NB4 (cell line): Measurements from ENCODE around the gene HOXD4.

Experiments used
- MYC ChIP-seq: IDR thresholded peaks from 2 replicates; pipeline ENCODE4 v1.6.1; 2011; ENCODE audit warnings: low read depth, low read length
- POLR2A ChIP-seq: IDR thresholded peaks from 2 replicates; pipeline ENCODE4 v1.6.1; 2011; ENCODE audit warnings: mild to moderate bottlenecking; ENCODE audit not compliant: insufficient read length; ENCODE audit errors: extremely low read depth
- TF ChIP-seq, protein P1 (sequence below): IDR thresholded peaks from one replicate; pipeline ENCODE4 v1.5.1; 2012; ENCODE audit warnings: low read depth, low read length
- TF ChIP-seq, protein P2 (sequence below): IDR thresholded peaks from 2 replicates; pipeline ENCODE4 v1.6.1; 2011; ENCODE audit warnings: low read depth, low read length

DNA sequence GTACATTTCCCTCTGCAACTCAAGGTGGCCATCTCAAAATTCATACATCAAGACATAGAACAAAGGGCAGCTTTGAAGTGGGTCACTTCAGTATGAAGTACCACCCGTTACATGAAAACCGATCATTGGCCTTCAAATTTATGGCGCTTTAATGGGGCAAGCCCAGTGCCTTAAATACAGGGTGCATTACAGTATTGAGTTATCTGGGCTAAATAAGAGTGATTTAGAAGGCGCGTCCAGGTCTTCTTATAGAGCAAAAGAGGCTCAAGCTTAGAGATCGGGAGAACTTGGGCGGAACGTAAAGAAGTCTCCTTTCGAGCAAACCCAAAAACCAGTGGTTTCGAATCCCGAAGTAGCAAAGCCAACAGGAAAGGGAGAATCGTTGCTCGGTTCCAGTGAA lies 12.9 kb downstream of the HOXD4 start:
- TF ChIP-seq, protein P1, sequence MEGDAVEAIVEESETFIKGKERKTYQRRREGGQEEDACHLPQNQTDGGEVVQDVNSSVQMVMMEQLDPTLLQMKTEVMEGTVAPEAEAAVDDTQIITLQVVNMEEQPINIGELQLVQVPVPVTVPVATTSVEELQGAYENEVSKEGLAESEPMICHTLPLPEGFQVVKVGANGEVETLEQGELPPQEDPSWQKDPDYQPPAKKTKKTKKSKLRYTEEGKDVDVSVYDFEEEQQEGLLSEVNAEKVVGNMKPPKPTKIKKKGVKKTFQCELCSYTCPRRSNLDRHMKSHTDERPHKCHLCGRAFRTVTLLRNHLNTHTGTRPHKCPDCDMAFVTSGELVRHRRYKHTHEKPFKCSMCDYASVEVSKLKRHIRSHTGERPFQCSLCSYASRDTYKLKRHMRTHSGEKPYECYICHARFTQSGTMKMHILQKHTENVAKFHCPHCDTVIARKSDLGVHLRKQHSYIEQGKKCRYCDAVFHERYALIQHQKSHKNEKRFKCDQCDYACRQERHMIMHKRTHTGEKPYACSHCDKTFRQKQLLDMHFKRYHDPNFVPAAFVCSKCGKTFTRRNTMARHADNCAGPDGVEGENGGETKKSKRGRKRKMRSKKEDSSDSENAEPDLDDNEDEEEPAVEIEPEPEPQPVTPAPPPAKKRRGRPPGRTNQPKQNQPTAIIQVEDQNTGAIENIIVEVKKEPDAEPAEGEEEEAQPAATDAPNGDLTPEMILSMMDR: no peak
- TF ChIP-seq MYC (no peak), POLR2A (no peak)
- TF ChIP-seq, protein P2, sequence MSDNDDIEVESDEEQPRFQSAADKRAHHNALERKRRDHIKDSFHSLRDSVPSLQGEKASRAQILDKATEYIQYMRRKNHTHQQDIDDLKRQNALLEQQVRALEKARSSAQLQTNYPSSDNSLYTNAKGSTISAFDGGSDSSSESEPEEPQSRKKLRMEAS: no peak
